Measurements from ENCODE around the gene G6PC3. TPM values are rescaled to one million over a fixed set of nuclear protein-coding genes. Genes with fewer than 3 reads are reported as not detected.

The G6PC3 gene
- total and polyA plus RNA-seq, 3 donors from 2014 or later, result 58.0 to 109 (median 85.5) TPM

DNA sequence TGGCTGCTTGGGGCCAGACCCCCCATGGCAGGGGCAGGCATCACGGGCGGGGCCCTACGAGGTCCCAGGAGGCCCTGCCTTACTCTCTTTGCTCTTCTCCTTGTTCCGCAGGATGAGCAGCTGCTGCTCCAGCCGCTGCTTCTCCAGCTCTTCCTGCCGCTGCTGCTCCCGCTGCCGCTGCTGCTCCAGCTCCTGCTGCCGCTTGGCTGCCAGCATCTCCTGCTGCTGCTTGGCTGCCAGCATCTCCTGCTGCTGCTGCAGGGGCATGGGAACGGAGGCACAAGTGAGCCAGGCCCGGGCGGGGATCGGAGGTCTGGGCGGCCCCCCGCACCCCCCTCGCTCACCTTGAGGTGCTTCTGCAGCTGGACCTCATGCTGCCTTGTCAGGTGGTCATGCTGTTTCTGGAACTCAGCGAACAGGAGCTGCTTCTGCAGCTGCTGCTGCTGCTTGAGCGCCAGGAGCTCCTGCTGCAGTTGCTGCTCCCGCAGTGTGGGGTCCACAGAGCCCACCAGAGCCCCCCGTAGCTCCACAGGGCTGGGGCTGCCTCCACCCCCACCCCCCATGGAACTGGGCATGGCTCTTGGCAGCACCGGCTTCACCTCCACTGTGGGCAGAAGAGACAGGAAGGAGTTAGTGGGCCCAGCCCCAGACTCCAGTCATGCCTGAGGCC, 22.8 kb downstream of the G6PC3 start:
- no peaks in the 10 kb centered on the region for H3K27me3 ChIP-seq
- H3K9me3 ChIP-seq, result no peaks in the 10 kb centered on the region
- H3K36me3 ChIP-seq (ENCODE audit: low read depth, missing control alignments), result no peaks in the 10 kb centered on the region
- H3K27ac ChIP-seq, result no peak overlapping the region
- no peak overlapping the region for H3K4me3 ChIP-seq
- H3K4me1 ChIP-seq, result peaks cover 35% of the 10 kb centered on the region
- TF ChIP-seq POLR2A (IDR thresholded peaks at IDR 0.05), result no peak
- DNase-seq, result no peak
- intact Hi-C loops (cut with DNase I; ENCODE audit: low total_unique reads), result no loop called here
- WGBS, 2 donors, result 83 to 87% methylated on average over 10 to 21 of the region's 21 CpGs

DNA sequence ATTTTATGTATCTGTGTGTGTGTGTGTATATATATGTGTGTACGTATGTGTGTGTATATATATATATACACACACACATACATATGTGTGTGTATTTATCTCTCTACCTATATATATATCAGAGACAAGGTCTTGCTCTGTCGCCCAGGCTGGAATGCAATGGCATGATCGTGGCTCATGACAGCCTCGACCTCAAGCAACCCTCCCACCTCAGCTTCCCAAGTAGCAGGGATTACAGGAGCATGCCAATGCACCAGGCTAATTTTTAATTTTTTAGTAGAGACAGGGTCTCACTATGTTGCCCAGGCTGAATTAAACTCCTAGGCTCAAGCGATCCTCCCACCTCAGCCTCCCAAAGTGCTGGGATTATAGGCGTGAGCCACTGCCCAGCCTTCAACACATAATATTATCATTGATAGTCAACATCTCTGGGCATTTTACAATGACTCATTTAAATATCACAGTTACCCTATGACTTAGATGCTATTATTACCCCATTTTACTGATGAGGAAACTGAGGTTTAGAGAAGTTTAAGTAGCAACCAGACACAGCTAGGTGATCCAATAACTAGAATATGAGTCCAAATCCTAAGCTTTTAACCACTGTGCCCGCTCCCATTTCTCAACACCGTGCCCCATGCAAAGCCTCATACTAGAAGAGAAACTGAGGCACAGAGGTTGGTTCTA, 24.3 kb downstream of the G6PC3 start:
- intact Hi-C loops (cut with DNase I; ENCODE audit: low total_unique reads), result no loop called here
- TF ChIP-seq, protein P1, sequence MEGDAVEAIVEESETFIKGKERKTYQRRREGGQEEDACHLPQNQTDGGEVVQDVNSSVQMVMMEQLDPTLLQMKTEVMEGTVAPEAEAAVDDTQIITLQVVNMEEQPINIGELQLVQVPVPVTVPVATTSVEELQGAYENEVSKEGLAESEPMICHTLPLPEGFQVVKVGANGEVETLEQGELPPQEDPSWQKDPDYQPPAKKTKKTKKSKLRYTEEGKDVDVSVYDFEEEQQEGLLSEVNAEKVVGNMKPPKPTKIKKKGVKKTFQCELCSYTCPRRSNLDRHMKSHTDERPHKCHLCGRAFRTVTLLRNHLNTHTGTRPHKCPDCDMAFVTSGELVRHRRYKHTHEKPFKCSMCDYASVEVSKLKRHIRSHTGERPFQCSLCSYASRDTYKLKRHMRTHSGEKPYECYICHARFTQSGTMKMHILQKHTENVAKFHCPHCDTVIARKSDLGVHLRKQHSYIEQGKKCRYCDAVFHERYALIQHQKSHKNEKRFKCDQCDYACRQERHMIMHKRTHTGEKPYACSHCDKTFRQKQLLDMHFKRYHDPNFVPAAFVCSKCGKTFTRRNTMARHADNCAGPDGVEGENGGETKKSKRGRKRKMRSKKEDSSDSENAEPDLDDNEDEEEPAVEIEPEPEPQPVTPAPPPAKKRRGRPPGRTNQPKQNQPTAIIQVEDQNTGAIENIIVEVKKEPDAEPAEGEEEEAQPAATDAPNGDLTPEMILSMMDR (IDR thresholded peaks at IDR 0.05), result no peak
- Histone ChIP-seq H3K4me1 (peaks cover 35% of the 10 kb centered on the region), H3K27ac (peak overlapping the region; percentile 83 to 84), H3K27me3 (no peaks in the 10 kb centered on the region), H3K36me3 (ENCODE audit: low read depth, missing control alignments) (no peaks in the 10 kb centered on the region), H3K4me3 (no peak overlapping the region), H3K9me3 (no peaks in the 10 kb centered on the region)
- WGBS, 2 donors, result 83 to 86% methylated on average over 8 of the region's 8 CpGs
- no peak for DNase-seq

DNA sequence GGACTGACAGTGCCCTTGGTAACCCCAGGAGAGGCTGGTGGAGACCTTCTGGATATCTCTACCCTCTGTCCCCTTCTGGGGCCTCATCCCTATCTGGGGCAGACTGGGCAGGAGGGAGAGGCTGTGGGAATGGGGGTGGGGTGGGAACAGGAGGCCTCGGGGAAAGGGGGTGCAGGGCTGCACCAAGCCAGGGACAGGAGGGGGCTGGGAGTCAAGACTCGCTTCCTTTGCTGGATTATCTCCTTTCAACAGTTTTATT, 24.8 kb downstream of the G6PC3 start:
- intact Hi-C loops (cut with DNase I; ENCODE audit: low total_unique reads), result no loop called here
- WGBS, 2 donors, result 5 to 12% methylated on average over 2 of the region's 2 CpGs
- Histone ChIP-seq H3K27ac (peak overlapping the region; percentile 83 to 84), H3K4me3 (no peak overlapping the region), H3K27me3 (no peaks in the 10 kb centered on the region), H3K4me1 (peaks cover 35% of the 10 kb centered on the region), H3K9me3 (no peaks in the 10 kb centered on the region), H3K36me3 (ENCODE audit: low read depth, missing control alignments) (no peaks in the 10 kb centered on the region)
- no peak for DNase-seq
- TF ChIP-seq, protein P1 (IDR thresholded peaks at IDR 0.05), result no peak
- no peak for TF ChIP-seq POLR2A (IDR thresholded peaks at IDR 0.05)

DNA sequence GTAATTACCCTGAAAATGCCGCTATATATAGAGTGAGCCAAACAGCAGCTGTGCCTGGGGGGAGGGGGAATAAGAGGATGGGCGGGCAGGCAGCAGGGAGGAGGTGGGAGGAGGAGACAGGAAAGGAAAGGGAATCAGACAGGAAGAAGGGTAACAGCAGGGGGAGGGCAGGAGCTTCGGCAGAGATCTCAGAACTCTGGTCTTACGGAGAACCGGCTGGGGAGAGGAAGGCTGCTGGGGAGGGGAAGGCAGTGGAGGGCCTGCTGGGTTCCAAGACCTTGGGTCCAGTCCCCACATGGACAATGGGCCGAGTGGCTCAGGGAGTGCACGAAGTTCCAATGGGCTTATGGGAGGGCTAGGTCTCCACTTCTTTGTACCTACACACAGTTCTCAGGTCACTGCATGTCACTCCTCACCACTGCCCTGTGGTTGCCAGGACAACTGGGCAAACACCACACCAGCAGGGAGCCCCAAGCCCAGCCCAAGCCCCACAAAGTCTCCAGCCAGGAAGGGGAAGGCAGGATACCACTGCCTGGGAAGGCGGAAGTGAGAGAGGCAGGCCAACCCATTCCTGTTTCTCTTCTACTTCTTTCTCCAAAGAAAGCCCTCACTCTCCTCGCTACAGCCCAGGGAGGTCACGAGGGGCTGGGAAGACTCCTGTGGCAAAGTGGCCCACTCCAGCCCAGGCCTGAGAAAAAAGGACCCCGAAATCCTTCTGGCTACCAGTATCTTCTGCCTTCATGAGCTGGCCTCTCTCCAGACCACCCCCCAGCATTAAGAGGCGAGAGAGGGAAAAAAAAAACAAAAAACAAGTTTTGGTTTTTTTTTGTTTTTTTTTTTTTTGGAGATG, 25.3 kb downstream of the G6PC3 start:
- DNase-seq, result peak; percentile 78
- Histone ChIP-seq H3K9me3 (no peaks in the 10 kb centered on the region), H3K27me3 (no peaks in the 10 kb centered on the region), H3K27ac (peak overlapping the region; percentile 83 to 84), H3K36me3 (ENCODE audit: low read depth, missing control alignments) (no peaks in the 10 kb centered on the region), H3K4me1 (peaks cover 35% of the 10 kb centered on the region), H3K4me3 (peak overlapping the region in 1 of 2 donors; percentile 5)
- intact Hi-C loops (cut with DNase I; ENCODE audit: low total_unique reads), result no loop called here
- no peak for TF ChIP-seq POLR2A (IDR thresholded peaks at IDR 0.05)
- TF ChIP-seq, protein P1 (IDR thresholded peaks at IDR 0.05), result no peak
- 26 to 36% methylated on average over 12 of the region's 12 CpGs for WGBS, 2 donors
